IMR-90 (cell line): ENCODE data around the gene MMD. TPM values are rescaled to one million over a fixed set of nuclear protein-coding genes. Genes with fewer than 3 reads are reported as not detected.

Experiments
- ATAC-seq: fragments of 200-7000 bp; cut with Tn5 transposase; 2 replicates; pipeline ENCODE4 v1.9.1; 2020; ENCODE audit warnings: low read depth, mild to moderate bottlenecking, moderate library complexity
- BruUV-seq: library from RNA; stranded (reverse); fragments of 400-500 nt; replicated peaks from 2 replicates; lab custom pipeline; 2021; lab: Mats Ljungman, UMichigan
- CTCF ChIA-PET: fragments of 300-600 bp; formaldehyde crosslinking; extraction: SDS; loops from one replicate; lab custom pipeline; 2021; ENCODE audit warnings: antibody characterized with exemption; lab: Yijun Ruan, JAX
- POLR2A ChIA-PET: fragments of 300-600 bp; sonication (Branson Sonifier 250); formaldehyde crosslinking; loops from one replicate; lab custom pipeline; 2022; ENCODE audit warnings: antibody characterized with exemption; ENCODE audit not compliant: unreplicated experiment; lab: Charles Lee
- DNase-seq: peaks from one replicate; pipeline ENCODE4 v3.0.0; 2013
- H2AFZ ChIP-seq: replicated peaks from 2 replicates; pipeline ENCODE3; 2013; ENCODE audit warnings: low read length, mild to moderate bottlenecking; ENCODE audit not compliant: poor library complexity
- H2AK5ac ChIP-seq: 2 replicates; pipeline ENCODE4 v1.6.1; 2013; ENCODE audit warnings: low read depth, low read length, inconsistent platforms
- H2AK9ac ChIP-seq: replicated peaks from 2 replicates; pipeline ENCODE3; 2013; ENCODE audit warnings: mild to moderate bottlenecking, low read depth, low read length, moderate library complexity; ENCODE audit not compliant: poor library complexity
- H2BK120ac ChIP-seq: 2 replicates; pipeline ENCODE4 v1.6.1; 2013; ENCODE audit warnings: low read depth, low read length, inconsistent platforms
- H2BK15ac ChIP-seq: 3 replicates; pipeline ENCODE4 v1.6.1; 2013; ENCODE audit warnings: low read depth, low read length, inconsistent platforms
- H2BK20ac ChIP-seq: 2 replicates; pipeline ENCODE4 v1.6.1; 2013; ENCODE audit warnings: low read depth, mild to moderate bottlenecking, inconsistent platforms, low read length, moderate library complexity
- H2BK5ac ChIP-seq: 2 replicates; pipeline ENCODE4 v1.6.1; 2013; ENCODE audit warnings: mild to moderate bottlenecking, low read depth, low read length, inconsistent platforms; ENCODE audit not compliant: poor library complexity, severe bottlenecking
- H3K14ac ChIP-seq: replicated peaks from 2 replicates; pipeline ENCODE4 v1.6.1; 2013; ENCODE audit warnings: low read depth, low read length, inconsistent platforms
- H3K18ac ChIP-seq: 2 replicates; pipeline ENCODE4 v1.6.1; 2013; ENCODE audit warnings: low read depth, low read length, control low read depth
- H3K23ac ChIP-seq: 2 replicates; pipeline ENCODE4 v1.6.1; 2013; ENCODE audit warnings: low read depth, low read length, inconsistent platforms
- H3K27ac ChIP-seq: 2 replicates; pipeline ENCODE4 v1.5.1; 2013; ENCODE audit warnings: mild to moderate bottlenecking, control low read depth, low read length; ENCODE audit not compliant: insufficient read depth
- H3K27me3 ChIP-seq: 2 replicates; pipeline ENCODE4 v1.6.1; 2013; ENCODE audit warnings: low read length; ENCODE audit not compliant: control insufficient read depth, insufficient read depth
- H3K36me3 ChIP-seq: 2 replicates; pipeline ENCODE4 v1.6.1; 2013; ENCODE audit warnings: low read length, mixed read lengths; ENCODE audit not compliant: control insufficient read depth, insufficient read depth
- H3K4ac ChIP-seq: 2 replicates; pipeline ENCODE4 v1.6.1; 2013; ENCODE audit warnings: low read depth, low read length, inconsistent platforms
- H3K4me1 ChIP-seq: 2 replicates; pipeline ENCODE4 v1.6.1; 2013; ENCODE audit warnings: low read length, mixed read lengths; ENCODE audit not compliant: control insufficient read depth, insufficient read depth
- H3K4me2 ChIP-seq: 2 replicates; pipeline ENCODE4 v1.6.1; 2013; ENCODE audit warnings: low read depth, mild to moderate bottlenecking, control low read depth, low read length, moderate library complexity
- H3K4me3 ChIP-seq: 2 replicates; pipeline ENCODE4 v1.5.1; 2013; ENCODE audit warnings: low read depth, mild to moderate bottlenecking, control low read depth, low read length, moderate library complexity; ENCODE audit not compliant: insufficient read depth
- H3K56ac ChIP-seq: 2 replicates; pipeline ENCODE4 v1.6.1; 2013; ENCODE audit warnings: low read length, inconsistent platforms; ENCODE audit not compliant: insufficient read depth; ENCODE audit errors: extremely low read depth
- H3K79me1 ChIP-seq, 2 experiments: 2 replicates each; pipeline ENCODE4 v1.6.1; 2013; ENCODE audit warnings: low read length in 2 of 2, inconsistent platforms in 1 of 2, low read depth in 1 of 2
- H3K9ac ChIP-seq: 2 replicates; pipeline ENCODE4 v1.6.1; 2013; ENCODE audit warnings: low read depth, low read length, control low read depth
- H3K9me1 ChIP-seq: 2 replicates; pipeline ENCODE4 v1.6.1; 2013; ENCODE audit warnings: low read length, inconsistent platforms; ENCODE audit not compliant: insufficient read depth
- H3K9me3 ChIP-seq: 2 replicates; pipeline ENCODE4 v1.6.1; 2013; ENCODE audit warnings: low read length; ENCODE audit not compliant: control insufficient read depth, insufficient read depth
- H4K20me1 ChIP-seq: 2 replicates; pipeline ENCODE4 v1.6.1; 2013; ENCODE audit warnings: low read length, inconsistent platforms; ENCODE audit not compliant: insufficient read depth
- H4K5ac ChIP-seq: 2 replicates; pipeline ENCODE4 v1.6.1; 2013; ENCODE audit warnings: mild to moderate bottlenecking, low read depth, low read length, control low read depth
- H4K8ac ChIP-seq, 2 experiments: 2 replicates each; pipeline ENCODE4 v1.6.1; 2013; ENCODE audit warnings: low read depth in 2 of 2, low read length in 2 of 2, control low read depth in 1 of 2, inconsistent platforms in 1 of 2
- H4K91ac ChIP-seq: 2 replicates; pipeline ENCODE4 v1.6.1; 2013; ENCODE audit warnings: low read depth, low read length, inconsistent platforms; ENCODE audit not compliant: insufficient read depth
- BHLHE40 ChIP-seq: fragments of 150-350 bp; IDR thresholded peaks from 2 replicates; pipeline ENCODE4 v1.6.1; 2016; ENCODE audit warnings: mild to moderate bottlenecking, low read depth, low read length
- CEBPB ChIP-seq: IDR thresholded peaks from 2 replicates; pipeline ENCODE4 v1.6.1; 2012; ENCODE audit warnings: low read depth, low read length, improper control_type of control experiment
- CHD1 ChIP-seq: IDR thresholded peaks from 2 replicates; pipeline ENCODE4 v1.6.1; 2012; ENCODE audit warnings: low read depth, low read length, improper control_type of control experiment
- ELK1 ChIP-seq: fragments of 150-350 bp; IDR thresholded peaks from 2 replicates; pipeline ENCODE4 v1.6.1; 2016; ENCODE audit warnings: low read depth, mild to moderate bottlenecking, low read length, moderate library complexity, borderline replicate concordance
- FOS ChIP-seq: fragments of 150-350 bp; IDR thresholded peaks from 2 replicates; pipeline ENCODE4 v1.6.1; 2016; ENCODE audit warnings: low read depth, low read length
- MAZ ChIP-seq: IDR thresholded peaks from 2 replicates; pipeline ENCODE4 v1.6.1; 2012; ENCODE audit warnings: low read depth, mild to moderate bottlenecking, low read length, improper control_type of control experiment, moderate library complexity, borderline replicate concordance
- MXI1 ChIP-seq: IDR thresholded peaks from 2 replicates; pipeline ENCODE4 v1.6.1; 2012; ENCODE audit warnings: low read depth, mild to moderate bottlenecking, low read length, moderate library complexity, borderline replicate concordance
- NFE2L2 ChIP-seq: fragments of 150-350 bp; IDR thresholded peaks from 2 replicates; pipeline ENCODE4 v1.6.1; 2016; ENCODE audit warnings: low read depth, mild to moderate bottlenecking, low read length
- POLR2A ChIP-seq: IDR thresholded peaks from 2 replicates; pipeline ENCODE4 v1.6.1; 2012; ENCODE audit warnings: mild to moderate bottlenecking, low read depth, low read length
- RAD21 ChIP-seq: IDR thresholded peaks from 2 replicates; pipeline ENCODE4 v1.6.1; 2012; ENCODE audit warnings: low read length, improper control_type of control experiment
- RCOR1 ChIP-seq: IDR thresholded peaks from 2 replicates; pipeline ENCODE4 v1.6.1; 2012; ENCODE audit warnings: mild to moderate bottlenecking, low read length, improper control_type of control experiment; ENCODE audit not compliant: insufficient replicate concordance
- RFX5 ChIP-seq: IDR thresholded peaks from 2 replicates; pipeline ENCODE4 v1.8.0; 2012; ENCODE audit warnings: low read depth, mild to moderate bottlenecking, low read length, moderate library complexity
- SMC3 ChIP-seq: fragments of 150-350 bp; IDR thresholded peaks from 2 replicates; pipeline ENCODE4 v1.6.1; 2016; ENCODE audit warnings: low read depth, mild to moderate bottlenecking, antibody characterized with exemption, low read length, moderate library complexity
- USF2 ChIP-seq: fragments of 150-350 bp; IDR thresholded peaks from 2 replicates; pipeline ENCODE4 v1.6.1; 2017; ENCODE audit warnings: mild to moderate bottlenecking, antibody characterized with exemption, low read length, low read depth
- WGBS, 2 experiments: methylation state at CpG; one replicate each; pipeline versions ENCODE4 v1.1.5 to v1.1.7; 2013; ENCODE audit warnings: missing lambda C conversion rate in 2 of 2; ENCODE audit not compliant: insufficient read length in 1 of 2; ENCODE audit errors: extremely low coverage in 2 of 2; 5-methylcytosine and 5-hydroxymethylcytosine counted together
- dilution Hi-C: fragments of 300-500 bp; cut with HindIII; formaldehyde crosslinking; loops from one replicate; pipeline ENCODE4 v1.14.3; 2018; ENCODE audit warnings: low sequenced_read_pairs; ENCODE audit not compliant: unreplicated experiment
- in situ Hi-C: fragments of 300-500 bp; cut with MboI; formaldehyde crosslinking; loops from 3 replicates; pipeline ENCODE4 v1.14.3; 2019; ENCODE audit warnings: low sequenced_read_pairs, inconsistent platforms, mixed read lengths
- intact Hi-C: fragments of 100-400 bp; cut with micrococcal nuclease; formaldehyde crosslinking; loops from 2 replicates; pipeline ENCODE4 v1.10.0; 2022
- polyA plus RNA-seq, 3 experiments: library from polyadenylated mRNA; depleted of rRNA; stranded (reverse); fragments of >200 nt; gene quantifications; 2 replicates each; pipeline ENCODE4 v1.2.3, GENCODE V29; 2012; ENCODE audit warnings: low replicate concordance in 1 of 3
- total RNA-seq: library from RNA; depleted of rRNA; stranded (reverse); fragments of >200 nt; gene quantifications from 2 replicates; pipeline ENCODE4 v1.2.3, GENCODE V29; 2012
- TF ChIP-seq, protein P1 (sequence below): conservative IDR thresholded peaks from 2 replicates; pipeline ENCODE4 v1.5.1; 2012; ENCODE audit warnings: mild to moderate bottlenecking, low read depth, low read length, improper control_type of control experiment

The MMD gene
- total and polyA plus RNA-seq, 2 of the 4 experiments (the other 2 are of a cell fraction), result 6.3 to 7.0 TPM

- no peak overlapping the region for H2BK5ac ChIP-seq
- H2AFZ ChIP-seq, result no peak overlapping the region
- H3K36me3 ChIP-seq, result no peaks in the 10 kb centered on the region
- no peak overlapping the region for H4K91ac ChIP-seq
- H4K8ac ChIP-seq, result no peak overlapping the region
- H3K4ac ChIP-seq, result no peak overlapping the region
- H3K27me3 ChIP-seq, result peaks cover 3% of the 10 kb centered on the region; the same call in 1 of the 2 replicates
- no peak overlapping the region for H3K56ac ChIP-seq
- H3K23ac ChIP-seq, result no peak overlapping the region
- no peak overlapping the region for H3K18ac ChIP-seq
- no peaks in the 10 kb centered on the region for H4K20me1 ChIP-seq
- H3K9me3 ChIP-seq, result no peaks in the 10 kb centered on the region
- intact Hi-C loops (no loop called here), in situ Hi-C loops (no loop called here), dilution Hi-C loops (no loop called here)
- no peak overlapping the region for H2AK5ac ChIP-seq
- no peak overlapping the region for H2AK9ac ChIP-seq
- H3K4me2 ChIP-seq, result no peak overlapping the region
- TF ChIP-seq ELK1 (no peak), BHLHE40 (no peak), RCOR1 (no peak), NFE2L2 (no peak), MXI1 (no peak), RFX5 (no peak), USF2 (no peak), SMC3 (no peak), CHD1 (no peak), POLR2A (no peak), MAZ (no peak), CEBPB (no peak), FOS (no peak), RAD21 (no peak)
- TF ChIP-seq, protein P1, sequence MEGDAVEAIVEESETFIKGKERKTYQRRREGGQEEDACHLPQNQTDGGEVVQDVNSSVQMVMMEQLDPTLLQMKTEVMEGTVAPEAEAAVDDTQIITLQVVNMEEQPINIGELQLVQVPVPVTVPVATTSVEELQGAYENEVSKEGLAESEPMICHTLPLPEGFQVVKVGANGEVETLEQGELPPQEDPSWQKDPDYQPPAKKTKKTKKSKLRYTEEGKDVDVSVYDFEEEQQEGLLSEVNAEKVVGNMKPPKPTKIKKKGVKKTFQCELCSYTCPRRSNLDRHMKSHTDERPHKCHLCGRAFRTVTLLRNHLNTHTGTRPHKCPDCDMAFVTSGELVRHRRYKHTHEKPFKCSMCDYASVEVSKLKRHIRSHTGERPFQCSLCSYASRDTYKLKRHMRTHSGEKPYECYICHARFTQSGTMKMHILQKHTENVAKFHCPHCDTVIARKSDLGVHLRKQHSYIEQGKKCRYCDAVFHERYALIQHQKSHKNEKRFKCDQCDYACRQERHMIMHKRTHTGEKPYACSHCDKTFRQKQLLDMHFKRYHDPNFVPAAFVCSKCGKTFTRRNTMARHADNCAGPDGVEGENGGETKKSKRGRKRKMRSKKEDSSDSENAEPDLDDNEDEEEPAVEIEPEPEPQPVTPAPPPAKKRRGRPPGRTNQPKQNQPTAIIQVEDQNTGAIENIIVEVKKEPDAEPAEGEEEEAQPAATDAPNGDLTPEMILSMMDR, result no peak
- DNase-seq (no peak), ATAC-seq (no peak)
- H3K9me1 ChIP-seq, result no peaks in the 10 kb centered on the region
- no peak overlapping the region for H2BK120ac ChIP-seq
- H3K27ac ChIP-seq, result no peak overlapping the region
- POLR2A ChIA-PET, result no interaction called here
- no peak overlapping the region for H2BK20ac ChIP-seq
- no peaks in the 10 kb centered on the region for H3K79me1 ChIP-seq
- H4K5ac ChIP-seq, result no peak overlapping the region
- CTCF ChIA-PET, result no interaction called here
- H3K4me1 ChIP-seq, result no peaks in the 10 kb centered on the region
- H2BK15ac ChIP-seq, result no peak overlapping the region
- 88% methylated on average over 1 of the region's 8 CpGs; no CpG with 5 or more reads in 1 of the 2 experiments for WGBS, 2 experiments
- H3K14ac ChIP-seq, result no peak overlapping the region
- no peak overlapping the region for H3K9ac ChIP-seq
- H3K4me3 ChIP-seq, result no peak overlapping the region
- no TSS peak for BruUV-seq
These were observed 40.4 kb downstream of the MMD start for GRCh38 chr17:55381017-55381770.
